Keratinocyte (primary cell): ENCODE data around the gene UTP11.

ENCODE experiments used
- EZH2 ChIP-seq: IDR thresholded peaks from one replicate; pipeline ENCODE4 v1.6.1; 2012; ENCODE audit warnings: inconsistent platforms, mild to moderate bottlenecking, low read length, moderate library complexity
- TF ChIP-seq, protein P1 (sequence below), 3 experiments: IDR thresholded peaks in 1 of 3; conservative IDR thresholded peaks in 1 of 3; optimal IDR thresholded peaks in 1 of 3; 2 replicates in 2 of 3; 3 replicates in 1 of 3; pipeline versions ENCODE3 to v1.5.1; 2011; ENCODE audit warnings: low read length in 3 of 3, mild to moderate bottlenecking in 3 of 3, moderate library complexity in 2 of 3, control low read depth in 1 of 3, inconsistent platforms in 1 of 3; ENCODE audit not compliant: insufficient read depth in 2 of 3; ENCODE audit errors: extremely low read depth in 1 of 3

DNA sequence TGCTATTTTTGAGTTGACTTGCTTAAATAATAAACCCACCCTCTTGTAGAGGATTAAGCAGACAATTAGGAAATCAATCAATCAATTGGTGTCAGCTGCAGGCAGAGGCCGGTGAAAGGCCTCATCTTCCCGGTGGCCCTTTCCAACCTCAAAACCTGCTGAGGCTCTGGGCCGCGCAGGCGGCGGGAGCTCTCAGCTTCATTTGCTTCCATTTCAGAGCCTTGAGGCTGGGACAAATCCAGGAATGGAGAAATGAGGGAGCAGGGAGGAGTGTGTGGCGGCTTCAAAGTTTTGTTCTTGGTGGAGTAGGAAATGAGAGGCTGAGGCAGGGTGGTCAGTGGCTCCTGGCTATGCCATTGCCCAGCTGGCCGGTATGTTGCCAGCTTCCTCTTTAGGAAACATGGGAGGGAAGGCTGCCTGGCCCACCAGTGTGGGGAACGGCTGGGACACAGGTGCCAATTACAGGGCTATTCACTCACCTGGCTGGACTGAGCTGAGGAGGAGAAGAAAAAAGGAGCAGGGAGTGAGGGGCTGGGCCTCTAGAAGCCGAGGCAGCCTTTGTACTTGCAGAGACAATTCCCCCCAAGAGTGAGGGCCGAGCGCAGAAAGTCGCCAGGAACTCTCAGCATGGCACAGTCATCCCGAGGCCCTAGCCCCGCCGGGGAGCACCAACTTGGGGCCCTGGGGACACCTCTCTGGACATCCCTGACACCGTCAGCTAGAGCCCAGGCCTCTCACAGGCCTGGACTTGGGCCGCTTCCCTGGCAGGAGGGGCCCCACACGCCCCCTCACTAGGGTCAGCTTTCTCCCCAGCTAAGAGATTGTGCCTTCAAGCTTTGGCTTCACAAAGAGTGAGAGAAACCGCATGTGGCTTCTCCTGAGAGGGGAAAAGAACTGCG lies 29.7 kb downstream of the UTP11 start:
- no peak for TF ChIP-seq EZH2
- TF ChIP-seq, protein P1, sequence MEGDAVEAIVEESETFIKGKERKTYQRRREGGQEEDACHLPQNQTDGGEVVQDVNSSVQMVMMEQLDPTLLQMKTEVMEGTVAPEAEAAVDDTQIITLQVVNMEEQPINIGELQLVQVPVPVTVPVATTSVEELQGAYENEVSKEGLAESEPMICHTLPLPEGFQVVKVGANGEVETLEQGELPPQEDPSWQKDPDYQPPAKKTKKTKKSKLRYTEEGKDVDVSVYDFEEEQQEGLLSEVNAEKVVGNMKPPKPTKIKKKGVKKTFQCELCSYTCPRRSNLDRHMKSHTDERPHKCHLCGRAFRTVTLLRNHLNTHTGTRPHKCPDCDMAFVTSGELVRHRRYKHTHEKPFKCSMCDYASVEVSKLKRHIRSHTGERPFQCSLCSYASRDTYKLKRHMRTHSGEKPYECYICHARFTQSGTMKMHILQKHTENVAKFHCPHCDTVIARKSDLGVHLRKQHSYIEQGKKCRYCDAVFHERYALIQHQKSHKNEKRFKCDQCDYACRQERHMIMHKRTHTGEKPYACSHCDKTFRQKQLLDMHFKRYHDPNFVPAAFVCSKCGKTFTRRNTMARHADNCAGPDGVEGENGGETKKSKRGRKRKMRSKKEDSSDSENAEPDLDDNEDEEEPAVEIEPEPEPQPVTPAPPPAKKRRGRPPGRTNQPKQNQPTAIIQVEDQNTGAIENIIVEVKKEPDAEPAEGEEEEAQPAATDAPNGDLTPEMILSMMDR (optimal IDR thresholded peaks at IDR 0.05 in 1 of 3, IDR thresholded peaks at IDR 0.05 in 1 of 3, conservative IDR thresholded peaks at IDR 0.05 in 1 of 3; ENCODE audit: extremely low read depth in 1 of 3, insufficient read depth in 2 of 3, low read length in 3 of 3): no peak
